Brain microvascular endothelial cell (primary cell): Measurements from ENCODE around the gene TIRAP.
A peak's percentile ranks its signal among the peaks of the same experiment; 100 is the strongest.

ENCODE experiments used
- DNase-seq: peaks from one replicate; pipeline ENCODE4 v3.0.0-alpha.2; 2020
- H3K27ac ChIP-seq: fragments of 250-450 bp; sonication (Bioruptor Pico); 2 replicates; pipeline ENCODE4 v1.5.1; 2020; ENCODE audit warnings: mild to moderate bottlenecking, moderate library complexity
- H3K27me3 ChIP-seq: fragments of 250-450 bp; sonication (Bioruptor Pico); replicated peaks from 2 replicates; pipeline ENCODE4 v1.5.1; 2020; ENCODE audit warnings: mild to moderate bottlenecking
- H3K36me3 ChIP-seq: fragments of 250-450 bp; sonication (Bioruptor Pico); replicated peaks from 2 replicates; pipeline ENCODE4 v1.5.1; 2020; ENCODE audit warnings: mild to moderate bottlenecking
- H3K4me3 ChIP-seq: 2 replicates; pipeline ENCODE4 v1.5.1; 2011; ENCODE audit warnings: low read depth, mild to moderate bottlenecking, control low read depth, low read length, moderate library complexity
- in situ Hi-C: cut with HindIII; loops from 2 replicates; pipeline ENCODE4 v1.10.0; 2017; ENCODE audit warnings: low sequenced_read_pairs, low pct_ligation_motif_present
- TF ChIP-seq, protein P1 (sequence below): IDR thresholded peaks from 2 replicates; pipeline ENCODE4 v1.5.1; 2011; ENCODE audit warnings: low read depth, mild to moderate bottlenecking, moderate library complexity, low read length, control low read depth, inconsistent platforms; ENCODE audit errors: missing control alignments

Gene TIRAP

DNA sequence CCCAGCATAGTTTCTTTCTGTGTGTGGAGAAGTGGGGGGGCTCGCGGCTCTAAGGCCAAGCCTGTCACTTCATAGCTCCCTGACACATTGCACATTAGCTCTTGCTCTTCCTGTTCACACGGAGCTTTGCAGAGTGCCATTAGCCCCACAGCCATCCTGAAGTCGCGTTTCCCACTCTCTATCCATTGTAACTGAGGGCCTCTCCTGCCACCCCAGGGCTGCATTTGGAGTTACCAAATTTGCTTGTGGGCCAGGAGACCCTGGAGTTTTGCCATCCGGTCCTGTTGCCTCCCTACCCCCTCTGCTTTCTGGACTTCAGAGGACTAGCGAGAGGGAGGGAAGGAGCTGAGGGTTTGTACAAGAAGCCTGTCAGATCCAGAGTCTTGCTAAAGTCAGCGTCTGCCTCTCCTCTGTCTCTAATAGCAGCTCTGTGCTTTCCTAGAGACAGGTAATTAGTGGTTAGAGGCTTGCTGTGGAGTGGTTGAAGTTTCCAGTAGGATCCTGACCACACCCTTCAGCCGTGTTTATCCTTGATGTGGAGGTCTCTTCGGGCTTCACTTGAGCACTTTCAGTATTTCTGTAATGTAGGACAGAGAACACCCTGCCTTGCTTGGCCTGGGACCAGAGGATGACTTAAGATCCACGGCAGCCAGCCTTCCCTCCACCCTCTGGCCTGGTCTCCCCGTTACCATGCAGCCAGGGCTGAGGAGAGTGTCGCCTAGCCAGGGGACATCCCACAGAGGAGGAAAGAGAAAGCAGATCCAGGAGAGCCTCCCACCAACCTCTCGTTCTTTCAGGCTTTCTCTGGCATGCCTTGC lies 35.1 kb downstream of the TIRAP start:
- in situ Hi-C loops = no loop called here
- peak; percentile 68 for DNase-seq
- Histone ChIP-seq H3K27ac (peak overlapping the region; percentile 61), H3K27me3 (no peaks in the 10 kb centered on the region), H3K36me3 (no peaks in the 10 kb centered on the region), H3K4me3 (no peak overlapping the region)
- TF ChIP-seq, protein P1, sequence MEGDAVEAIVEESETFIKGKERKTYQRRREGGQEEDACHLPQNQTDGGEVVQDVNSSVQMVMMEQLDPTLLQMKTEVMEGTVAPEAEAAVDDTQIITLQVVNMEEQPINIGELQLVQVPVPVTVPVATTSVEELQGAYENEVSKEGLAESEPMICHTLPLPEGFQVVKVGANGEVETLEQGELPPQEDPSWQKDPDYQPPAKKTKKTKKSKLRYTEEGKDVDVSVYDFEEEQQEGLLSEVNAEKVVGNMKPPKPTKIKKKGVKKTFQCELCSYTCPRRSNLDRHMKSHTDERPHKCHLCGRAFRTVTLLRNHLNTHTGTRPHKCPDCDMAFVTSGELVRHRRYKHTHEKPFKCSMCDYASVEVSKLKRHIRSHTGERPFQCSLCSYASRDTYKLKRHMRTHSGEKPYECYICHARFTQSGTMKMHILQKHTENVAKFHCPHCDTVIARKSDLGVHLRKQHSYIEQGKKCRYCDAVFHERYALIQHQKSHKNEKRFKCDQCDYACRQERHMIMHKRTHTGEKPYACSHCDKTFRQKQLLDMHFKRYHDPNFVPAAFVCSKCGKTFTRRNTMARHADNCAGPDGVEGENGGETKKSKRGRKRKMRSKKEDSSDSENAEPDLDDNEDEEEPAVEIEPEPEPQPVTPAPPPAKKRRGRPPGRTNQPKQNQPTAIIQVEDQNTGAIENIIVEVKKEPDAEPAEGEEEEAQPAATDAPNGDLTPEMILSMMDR = no peak

GRCh38 chr11:126318574-126319373 lies 35.9 kb downstream of the TIRAP start:
- peak; percentile 85 for DNase-seq
- Histone ChIP-seq H3K4me3 (no peak overlapping the region), H3K27ac (peak overlapping the region; percentile 61), H3K36me3 (no peaks in the 10 kb centered on the region), H3K27me3 (no peaks in the 10 kb centered on the region)
- TF ChIP-seq, protein P1 = no peak
- in situ Hi-C loops = no loop called here

GRCh38 chr11:126319374-126319740 lies 36.5 kb downstream of the TIRAP start:
- Histone ChIP-seq H3K27me3 (no peaks in the 10 kb centered on the region), H3K27ac (peak overlapping the region; percentile 61), H3K36me3 (no peaks in the 10 kb centered on the region), H3K4me3 (no peak overlapping the region)
- TF ChIP-seq, protein P1 = no peak
- in situ Hi-C loops = no loop called here
- DNase-seq = no peak

DNA sequence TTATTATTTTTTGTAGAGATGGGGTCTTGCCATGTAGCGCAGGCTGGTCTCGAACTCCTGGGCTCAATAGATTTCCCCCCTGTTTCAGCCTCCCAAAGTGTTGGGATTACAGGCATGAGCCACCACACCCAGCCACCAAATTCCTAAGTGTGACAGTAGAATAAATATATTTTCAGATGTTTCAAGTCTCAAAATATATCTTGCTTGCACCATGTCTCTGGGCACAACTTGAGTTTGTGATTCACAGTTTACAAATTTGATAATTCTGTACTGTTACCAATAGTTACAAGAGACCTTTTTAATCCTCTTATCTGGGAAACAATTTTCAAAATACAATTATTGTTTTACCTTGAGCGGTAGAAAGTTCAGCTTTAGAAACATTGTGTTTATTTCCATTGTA lies 40.1 kb downstream of the TIRAP start:
- Histone ChIP-seq H3K4me3 (no peak overlapping the region), H3K27ac (no peak overlapping the region), H3K27me3 (no peaks in the 10 kb centered on the region), H3K36me3 (no peaks in the 10 kb centered on the region)
- DNase-seq = no peak
- in situ Hi-C loops = no loop called here
- TF ChIP-seq, protein P1 = no peak

- Histone ChIP-seq H3K27me3 (no peaks in the 10 kb centered on the region), H3K4me3 (no peak overlapping the region), H3K36me3 (no peaks in the 10 kb centered on the region), H3K27ac (no peak overlapping the region)
- TF ChIP-seq, protein P1 = no peak
- in situ Hi-C loops = no loop called here
- DNase-seq = no peak
Measured at GRCh38 chr11:126327281-126328000, 44.5 kb downstream of the TIRAP start.
